ENCODE measurements around the gene PLA2G7. TPM values are rescaled to one million over a fixed set of nuclear protein-coding genes. Genes with fewer than 3 reads are reported as not detected.

PLA2G7 gene
- total and polyA plus RNA-seq, 2 donors (not counting 1 experiment from before 2014, with no cell fraction given): 0.04 to 1.1 TPM

- Histone ChIP-seq H3K36me3 (replicated peaks in 1 of 2; ENCODE audit: control extremely low read depth in 1 of 2, control insufficient read depth in 1 of 2, extremely low read depth in 1 of 2, insufficient read depth in 2 of 2, low read length in 1 of 2) (no peaks in the 10 kb centered on the region), H2AFZ (ENCODE audit: insufficient read depth, low read depth, low read length, poor library complexity, severe bottlenecking) (no peak overlapping the region), H3K4me1 (ENCODE audit: control insufficient read depth in 2 of 2, insufficient read depth in 2 of 2, low read length in 2 of 2) (peaks cover 4 to 8% of the 10 kb centered on the region in 2 donors), H3K9me3 (ENCODE audit: control extremely low read depth in 1 of 3, control insufficient read depth in 2 of 3, insufficient read depth in 1 of 3, low read length in 2 of 3) (no peaks in the 10 kb centered on the region), H3K27me3 (replicated peaks in 1 of 4; ENCODE audit: control extremely low read depth in 1 of 4, control insufficient read depth in 3 of 4, insufficient read depth in 4 of 4, low read length in 3 of 4) (peaks cover 0 to 24% (median 13%) of the 10 kb centered on the region in 4 experiments), H3K79me2 (ENCODE audit: control insufficient read depth, insufficient read depth, low read length) (no peaks in the 10 kb centered on the region), H3K4me3 (ENCODE audit: control extremely low read depth in 1 of 5, extremely low read depth in 1 of 5, insufficient read depth in 1 of 5, low read depth in 2 of 5, low read length in 4 of 5) (no peak overlapping the region), H3K27ac (ENCODE audit: low read length in 2 of 2) (no peak overlapping the region), H3K9ac (ENCODE audit: low read length) (no peak overlapping the region), H3K4me2 (replicated peaks; ENCODE audit: low read depth, low read length, poor library complexity, severe bottlenecking) (no peak overlapping the region), H4K20me1 (ENCODE audit: control insufficient read depth, insufficient read depth, low read length, poor library complexity, severe bottlenecking) (no peaks in the 10 kb centered on the region)
- no peak for DNase-seq
- intact Hi-C loops (cut with micrococcal nuclease): no loop called here
- CTCF ChIA-PET: no interaction called here
- Mint-ChIP-seq H3K4me3 (no peak overlapping the region), H3K9me3 (ENCODE audit: insufficient read depth) (no peaks in the 10 kb centered on the region), H3K27ac (no peak overlapping the region), H3K27me3 (peaks cover 51% of the 10 kb centered on the region), H3K4me1 (peaks cover 12% of the 10 kb centered on the region)
- POLR2A ChIA-PET: no interaction called here
- no peak for ATAC-seq (ENCODE audit: low read depth)
- TF ChIP-seq EZH2 (IDR thresholded peaks at IDR 0.05; ENCODE audit: borderline replicate concordance, insufficient read depth, low read depth, low read length, poor library complexity, severe bottlenecking) (no peak), CTCF (IDR thresholded peaks at IDR 0.05) (no peak)
- 13% methylated on average over 1 of the region's 4 CpGs for WGBS (ENCODE audit: insufficient coverage)
Measured at GRCh38 chr6:46730921-46731461, 4.2 kb downstream of the PLA2G7 start.

- Mint-ChIP-seq H3K9me3 (ENCODE audit: insufficient read depth) (no peaks in the 10 kb centered on the region), H3K27me3 (peaks cover 48% of the 10 kb centered on the region), H3K4me3 (no peak overlapping the region), H3K4me1 (peaks cover 9% of the 10 kb centered on the region), H3K27ac (no peak overlapping the region)
- Histone ChIP-seq H3K79me2 (ENCODE audit: control insufficient read depth, insufficient read depth, low read length) (no peaks in the 10 kb centered on the region), H3K4me1 (ENCODE audit: control insufficient read depth in 2 of 2, insufficient read depth in 2 of 2, low read length in 2 of 2) (peaks cover 3 to 4% of the 10 kb centered on the region in 2 donors), H3K36me3 (replicated peaks in 1 of 2; ENCODE audit: control extremely low read depth in 1 of 2, control insufficient read depth in 1 of 2, extremely low read depth in 1 of 2, insufficient read depth in 2 of 2, low read length in 1 of 2) (no peaks in the 10 kb centered on the region), H3K27ac (ENCODE audit: low read length in 2 of 2) (no peak overlapping the region), H3K4me3 (ENCODE audit: control extremely low read depth in 1 of 5, extremely low read depth in 1 of 5, insufficient read depth in 1 of 5, low read depth in 2 of 5, low read length in 4 of 5) (no peak overlapping the region), H2AFZ (ENCODE audit: insufficient read depth, low read depth, low read length, poor library complexity, severe bottlenecking) (no peak overlapping the region), H3K27me3 (replicated peaks in 1 of 4; ENCODE audit: control extremely low read depth in 1 of 4, control insufficient read depth in 3 of 4, insufficient read depth in 4 of 4, low read length in 3 of 4) (peaks cover 0 to 18% (median 11%) of the 10 kb centered on the region in 4 experiments), H3K4me2 (replicated peaks; ENCODE audit: low read depth, low read length, poor library complexity, severe bottlenecking) (no peak overlapping the region), H3K9me3 (ENCODE audit: control extremely low read depth in 1 of 3, control insufficient read depth in 2 of 3, insufficient read depth in 1 of 3, low read length in 2 of 3) (no peaks in the 10 kb centered on the region), H4K20me1 (ENCODE audit: control insufficient read depth, insufficient read depth, low read length, poor library complexity, severe bottlenecking) (no peaks in the 10 kb centered on the region), H3K9ac (ENCODE audit: low read length) (no peak overlapping the region)
- TF ChIP-seq CTCF (IDR thresholded peaks at IDR 0.05) (no peak), EZH2 (IDR thresholded peaks at IDR 0.05; ENCODE audit: borderline replicate concordance, insufficient read depth, low read depth, low read length, poor library complexity, severe bottlenecking) (no peak)
- DNase-seq: no peak
- ATAC-seq (ENCODE audit: low read depth): no peak
- POLR2A ChIA-PET: no interaction called here
- WGBS (ENCODE audit: insufficient coverage): 78% methylated on average over 1 of the region's 1 CpG
- intact Hi-C loops (cut with micrococcal nuclease): no loop called here
- CTCF ChIA-PET: no interaction called here
Measured at GRCh38 chr6:46729787-46730326, 5.3 kb downstream of the PLA2G7 start.

Data from B cell (primary cell).